GM10266 (cell line): ENCODE measurements around the gene TPSD1.

Source experiments
- DNase-seq: peaks from one replicate; pipeline ENCODE4 v3.0.0; 2012; ENCODE audit errors: extremely low spot score
- CTCF ChIP-seq: IDR thresholded peaks from 2 replicates; pipeline ENCODE4 v1.5.1; 2012; ENCODE audit warnings: mild to moderate bottlenecking, low read depth; ENCODE audit not compliant: control insufficient read depth, insufficient read depth; ENCODE audit errors: missing control alignments

TPSD1 gene

GRCh38 chr16:1283296-1283695 is 27.4 kb downstream of the TPSD1 start:
- no peak for TF ChIP-seq CTCF

GRCh38 chr16:1283996-1284616 is 28.2 kb downstream of the TPSD1 start:
- no peak for DNase-seq
- no peak for TF ChIP-seq CTCF

More at GRCh38 chr16:1283296-1283695, 27.4 kb downstream of the TPSD1 start:
- no peak for DNase-seq

- TF ChIP-seq CTCF, result no peak
- DNase-seq, result no peak
These were observed 30.0 kb downstream of the TPSD1 start for GRCh38 chr16:1285669-1286512.

- no peak for TF ChIP-seq CTCF
- DNase-seq, result no peak
These were observed 30.7 kb downstream of the TPSD1 start for GRCh38 chr16:1286513-1287094.

GRCh38 chr16:1287982-1288670 is 32.3 kb downstream of the TPSD1 start:
- DNase-seq, result no peak

GRCh38 chr16:1288813-1289476 is 33.1 kb downstream of the TPSD1 start:
- no peak for DNase-seq

More at GRCh38 chr16:1287982-1288670, 32.3 kb downstream of the TPSD1 start:
- no peak for TF ChIP-seq CTCF

More at GRCh38 chr16:1288813-1289476, 33.1 kb downstream of the TPSD1 start:
- TF ChIP-seq CTCF, result no peak
